GM12801 (cell line): ENCODE measurements around the gene CCDC17.

ENCODE experiments used
- CTCF ChIP-seq: IDR thresholded peaks from one replicate; pipeline ENCODE4 v1.5.1; 2011; ENCODE audit warnings: control low read depth; ENCODE audit not compliant: insufficient read length; ENCODE audit errors: extremely low read depth

CCDC17 gene

GRCh38 chr1:45608175-45609156 lies 15.4 kb downstream of the CCDC17 start:
- TF ChIP-seq CTCF = no peak

- no peak for TF ChIP-seq CTCF
Measured at GRCh38 chr1:45607404-45608074, 16.3 kb downstream of the CCDC17 start.

- TF ChIP-seq CTCF = no peak
Measured at GRCh38 chr1:45604239-45604638, 19.6 kb downstream of the CCDC17 start.

- no peak for TF ChIP-seq CTCF
Measured at GRCh38 chr1:45594412-45594811, 29.4 kb downstream of the CCDC17 start.

- no peak for TF ChIP-seq CTCF
Measured at GRCh38 chr1:45589861-45590260, 34.0 kb downstream of the CCDC17 start.

- no peak for TF ChIP-seq CTCF
Measured at GRCh38 chr1:45586769-45587168, 37.1 kb downstream of the CCDC17 start.

- TF ChIP-seq CTCF = no peak
Measured at GRCh38 chr1:45585496-45586075, 38.3 kb downstream of the CCDC17 start.
